Fibroblast of lung (primary cell): ENCODE results near the gene P2RX1. TPM values are rescaled to one million over a fixed set of nuclear protein-coding genes. Genes with fewer than 3 reads are reported as not detected.

ENCODE experiments used
- DNase-seq, 2 donors: peaks; one replicate each; pipeline versions ENCODE4 v3.0.0 to v3.0.0-alpha.2; 2010; ENCODE audit warnings: low read depth in 2 of 2
- H2AFZ ChIP-seq: 2 replicates; pipeline ENCODE4 v1.5.1; 2012; ENCODE audit warnings: low read length, control low read depth, inconsistent platforms
- H3K27ac ChIP-seq: 2 replicates; pipeline ENCODE4 v1.5.1; 2011; ENCODE audit warnings: low read length, control low read depth; ENCODE audit not compliant: insufficient read depth
- H3K27me3 ChIP-seq: 2 replicates; pipeline ENCODE4 v1.5.1; 2011; ENCODE audit warnings: mild to moderate bottlenecking, low read length; ENCODE audit not compliant: control insufficient read depth, insufficient read depth
- H3K36me3 ChIP-seq: 2 replicates; pipeline ENCODE4 v1.5.1; 2011; ENCODE audit warnings: low read length; ENCODE audit not compliant: control insufficient read depth, insufficient read depth
- H3K4me1 ChIP-seq: 2 replicates; pipeline ENCODE4 v1.5.1; 2011; ENCODE audit warnings: low read length; ENCODE audit not compliant: control insufficient read depth, insufficient read depth; ENCODE audit errors: extremely low read depth
- H3K4me2 ChIP-seq: 2 replicates; pipeline ENCODE4 v1.5.1; 2011; ENCODE audit warnings: low read length, control low read depth; ENCODE audit not compliant: insufficient read depth; ENCODE audit errors: extremely low read depth
- H3K4me3 ChIP-seq, 4 experiments: fragments of 200-600 bp in 1 of 4; sonication (generic) in 1 of 4; replicated peaks in 1 of 4; 2 replicates each; pipeline ENCODE4 v1.5.1; 2011 to 2016; ENCODE audit warnings: low read length in 4 of 4, low read depth in 3 of 4, mild to moderate bottlenecking in 3 of 4, control low read depth in 2 of 4, inconsistent platforms in 1 of 4, mixed read lengths in 1 of 4; ENCODE audit not compliant: insufficient read depth in 1 of 4; ENCODE audit errors: control extremely low read depth in 1 of 4
- H3K79me2 ChIP-seq: 2 replicates; pipeline ENCODE4 v1.5.1; 2012; ENCODE audit warnings: mild to moderate bottlenecking, low read length, inconsistent platforms; ENCODE audit not compliant: control insufficient read depth, insufficient read depth
- H3K9ac ChIP-seq: 2 replicates; pipeline ENCODE4 v1.5.1; 2011; ENCODE audit warnings: mild to moderate bottlenecking, low read length, control low read depth; ENCODE audit not compliant: insufficient read depth
- H3K9me3 ChIP-seq: 2 replicates; pipeline ENCODE4 v1.5.1; 2012; ENCODE audit warnings: low read depth, low read length; ENCODE audit not compliant: control insufficient read depth, insufficient read depth
- H4K20me1 ChIP-seq: 2 replicates; pipeline ENCODE4 v1.5.1; 2011; ENCODE audit warnings: low read length; ENCODE audit not compliant: control insufficient read depth, insufficient read depth; ENCODE audit errors: extremely low read depth
- EZH2 ChIP-seq: IDR thresholded peaks from 2 replicates; pipeline ENCODE4 v1.5.1; 2012; ENCODE audit warnings: low read length, control low read depth, mild to moderate bottlenecking; ENCODE audit errors: missing control alignments
- polyA plus RNA-seq, 2 donors: library from polyadenylated mRNA; depleted of rRNA in 1 of 2; stranded (reverse) in 1 of 2; unstranded in 1 of 2; fragments of >200 nt; gene quantifications; 2 replicates each; pipeline ENCODE4 v1.2.1, GENCODE V29; 2011 to 2012; ENCODE audit warnings: missing spikeins in 1 of 2
- total RNA-seq: library from RNA; depleted of rRNA; stranded (reverse); fragments of >200 nt; gene quantifications from 2 replicates; pipeline ENCODE4 v1.2.1, GENCODE V29; 2014
- TF ChIP-seq, protein P1 (sequence below), 2 donors: IDR thresholded peaks in 1 of 2; conservative IDR thresholded peaks in 1 of 2; 1 replicate in 1 of 2; 2 replicates in 1 of 2; pipeline ENCODE4 v1.5.1; 2011 to 2012; ENCODE audit warnings: low read length in 2 of 2, control low read depth in 1 of 2, inconsistent platforms in 1 of 2, low read depth in 1 of 2, mild to moderate bottlenecking in 1 of 2

P2RX1 gene
- total and polyA plus RNA-seq, 2 donors (not counting 1 experiment from before 2014, with no cell fraction given), result under 0.01 TPM; not detected in 1

GRCh38 chr17:3954976-3955672, 38.9 kb upstream of the P2RX1 start:
- H3K4me3 ChIP-seq, result no peak overlapping the region
- H3K27ac ChIP-seq, result no peak overlapping the region
- H3K4me2 ChIP-seq, result no peak overlapping the region
- no peaks in the 10 kb centered on the region for H3K36me3 ChIP-seq
- TF ChIP-seq EZH2, result no peak
- TF ChIP-seq, protein P1, sequence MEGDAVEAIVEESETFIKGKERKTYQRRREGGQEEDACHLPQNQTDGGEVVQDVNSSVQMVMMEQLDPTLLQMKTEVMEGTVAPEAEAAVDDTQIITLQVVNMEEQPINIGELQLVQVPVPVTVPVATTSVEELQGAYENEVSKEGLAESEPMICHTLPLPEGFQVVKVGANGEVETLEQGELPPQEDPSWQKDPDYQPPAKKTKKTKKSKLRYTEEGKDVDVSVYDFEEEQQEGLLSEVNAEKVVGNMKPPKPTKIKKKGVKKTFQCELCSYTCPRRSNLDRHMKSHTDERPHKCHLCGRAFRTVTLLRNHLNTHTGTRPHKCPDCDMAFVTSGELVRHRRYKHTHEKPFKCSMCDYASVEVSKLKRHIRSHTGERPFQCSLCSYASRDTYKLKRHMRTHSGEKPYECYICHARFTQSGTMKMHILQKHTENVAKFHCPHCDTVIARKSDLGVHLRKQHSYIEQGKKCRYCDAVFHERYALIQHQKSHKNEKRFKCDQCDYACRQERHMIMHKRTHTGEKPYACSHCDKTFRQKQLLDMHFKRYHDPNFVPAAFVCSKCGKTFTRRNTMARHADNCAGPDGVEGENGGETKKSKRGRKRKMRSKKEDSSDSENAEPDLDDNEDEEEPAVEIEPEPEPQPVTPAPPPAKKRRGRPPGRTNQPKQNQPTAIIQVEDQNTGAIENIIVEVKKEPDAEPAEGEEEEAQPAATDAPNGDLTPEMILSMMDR (conservative IDR thresholded peaks at IDR 0.05 in 1 of 2, IDR thresholded peaks at IDR 0.05 in 1 of 2; ENCODE audit: low read depth in 1 of 2, low read length in 2 of 2), result no peak
- H3K4me1 ChIP-seq, result peaks cover 5% of the 10 kb centered on the region
- no peak overlapping the region for H2AFZ ChIP-seq
- no peak overlapping the region for H3K9ac ChIP-seq
- no peaks in the 10 kb centered on the region for H3K9me3 ChIP-seq
- no peaks in the 10 kb centered on the region for H3K27me3 ChIP-seq
- no peaks in the 10 kb centered on the region for H3K79me2 ChIP-seq
- H4K20me1 ChIP-seq, result no peaks in the 10 kb centered on the region
- no peak for DNase-seq

- Histone ChIP-seq H3K4me3 (no peak overlapping the region), H3K9me3 (no peaks in the 10 kb centered on the region), H3K36me3 (no peaks in the 10 kb centered on the region), H4K20me1 (no peaks in the 10 kb centered on the region), H3K27me3 (no peaks in the 10 kb centered on the region), H3K4me2 (no peak overlapping the region), H3K4me1 (peaks cover under 1% of the 10 kb centered on the region), H3K9ac (no peak overlapping the region), H3K79me2 (no peaks in the 10 kb centered on the region), H2AFZ (no peak overlapping the region), H3K27ac (no peak overlapping the region)
- DNase-seq, result no peak
- TF ChIP-seq, protein P1 (conservative IDR thresholded peaks at IDR 0.05 in 1 of 2, IDR thresholded peaks at IDR 0.05 in 1 of 2; ENCODE audit: low read depth in 1 of 2, low read length in 2 of 2), result no peak
- TF ChIP-seq EZH2, result no peak
Observed at GRCh38 chr17:3954086-3954485, 37.8 kb upstream of the P2RX1 start.

DNA sequence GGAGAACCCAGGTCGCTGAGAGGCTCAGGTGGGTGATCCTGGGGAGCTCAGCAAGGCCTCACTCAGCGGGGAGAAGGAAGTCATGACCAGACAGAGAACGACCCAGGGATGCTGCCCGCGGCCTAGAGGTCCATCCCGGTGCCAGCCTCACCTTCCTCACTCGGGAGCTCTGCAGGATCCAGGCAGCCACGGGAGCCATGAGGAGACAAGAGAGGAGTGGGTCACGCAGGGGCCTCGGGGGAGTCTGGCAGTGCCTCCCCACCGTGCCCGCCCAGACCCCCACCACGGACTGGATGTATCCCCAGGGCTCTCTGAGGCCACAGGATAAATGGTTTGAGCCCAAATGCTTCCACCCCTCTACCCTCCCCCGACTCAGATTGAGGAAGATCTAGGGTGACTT, 37.3 kb upstream of the P2RX1 start:
- no peaks in the 10 kb centered on the region for H3K4me1 ChIP-seq
- no peak overlapping the region for H2AFZ ChIP-seq
- no peaks in the 10 kb centered on the region for H3K79me2 ChIP-seq
- no peak overlapping the region for H3K9ac ChIP-seq
- DNase-seq, result no peak
- H3K27me3 ChIP-seq, result no peaks in the 10 kb centered on the region
- H3K4me2 ChIP-seq, result no peak overlapping the region
- no peaks in the 10 kb centered on the region for H3K9me3 ChIP-seq
- no peak overlapping the region for H3K4me3 ChIP-seq
- no peaks in the 10 kb centered on the region for H3K36me3 ChIP-seq
- H4K20me1 ChIP-seq, result no peaks in the 10 kb centered on the region
- TF ChIP-seq EZH2, result no peak
- TF ChIP-seq, protein P1 (conservative IDR thresholded peaks at IDR 0.05 in 1 of 2, IDR thresholded peaks at IDR 0.05 in 1 of 2; ENCODE audit: low read depth in 1 of 2, low read length in 2 of 2), result no peak
- no peak overlapping the region for H3K27ac ChIP-seq
